GM18520 (cell line): ENCODE data around the gene PPP1R15B.
A peak's percentile ranks its signal among the peaks of the same experiment; 100 is the strongest.

Experiments
- ATAC-seq: cut with Tn5 transposase; IDR thresholded peaks from one replicate; pipeline ENCODE4 v1.9.1; 2021; ENCODE audit not compliant: unreplicated experiment

The PPP1R15B gene

GRCh38 chr1:204401730-204402129 is 9.9 kb downstream of the PPP1R15B start:
- no peak for ATAC-seq

GRCh38 chr1:204400882-204401510 is 10.6 kb downstream of the PPP1R15B start:
- ATAC-seq = no peak

DNA sequence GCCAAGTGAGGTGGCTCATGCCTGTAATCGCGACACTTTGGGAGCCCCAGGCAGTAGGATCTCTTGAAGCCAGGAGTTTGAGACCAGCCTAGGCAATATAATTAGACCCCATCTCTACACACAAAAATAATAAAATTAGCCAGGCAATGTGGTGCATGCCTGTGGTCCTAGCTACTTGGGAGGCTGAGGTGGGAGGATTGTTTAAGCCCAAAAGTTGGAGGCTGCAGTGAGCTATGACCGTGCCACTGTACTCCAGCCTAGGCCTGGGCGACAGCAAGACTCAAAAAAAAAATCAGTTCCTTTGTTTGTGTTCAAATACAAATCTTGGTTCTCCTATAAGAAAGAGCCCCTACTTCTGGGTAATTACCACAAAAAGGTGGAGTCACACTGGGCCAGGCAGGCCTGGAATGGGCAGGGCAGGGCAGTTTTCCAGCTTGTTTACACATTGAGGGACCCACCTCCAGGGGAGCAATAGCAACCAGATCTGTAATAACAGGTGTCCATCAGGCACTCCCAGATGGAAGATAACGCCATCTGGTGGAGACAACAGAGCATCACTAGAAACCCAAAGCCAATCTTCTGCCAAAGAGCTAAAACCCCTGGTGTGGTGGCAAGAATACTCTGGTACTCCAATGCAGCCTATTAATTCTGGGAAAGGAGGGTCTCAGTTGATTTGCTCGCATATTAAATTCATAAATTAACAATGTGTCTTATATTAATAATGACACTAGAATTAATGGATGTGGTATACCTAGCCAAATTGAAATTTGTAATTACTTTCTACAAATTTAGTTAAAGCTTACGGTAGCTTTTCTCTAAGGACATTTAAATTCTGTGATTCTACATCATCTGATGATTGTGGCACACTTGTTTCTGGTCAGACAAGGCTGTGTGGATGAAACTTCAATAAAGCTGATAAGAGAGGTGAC is 13.2 kb downstream of the PPP1R15B start:
- peak; percentile 58 for ATAC-seq

DNA sequence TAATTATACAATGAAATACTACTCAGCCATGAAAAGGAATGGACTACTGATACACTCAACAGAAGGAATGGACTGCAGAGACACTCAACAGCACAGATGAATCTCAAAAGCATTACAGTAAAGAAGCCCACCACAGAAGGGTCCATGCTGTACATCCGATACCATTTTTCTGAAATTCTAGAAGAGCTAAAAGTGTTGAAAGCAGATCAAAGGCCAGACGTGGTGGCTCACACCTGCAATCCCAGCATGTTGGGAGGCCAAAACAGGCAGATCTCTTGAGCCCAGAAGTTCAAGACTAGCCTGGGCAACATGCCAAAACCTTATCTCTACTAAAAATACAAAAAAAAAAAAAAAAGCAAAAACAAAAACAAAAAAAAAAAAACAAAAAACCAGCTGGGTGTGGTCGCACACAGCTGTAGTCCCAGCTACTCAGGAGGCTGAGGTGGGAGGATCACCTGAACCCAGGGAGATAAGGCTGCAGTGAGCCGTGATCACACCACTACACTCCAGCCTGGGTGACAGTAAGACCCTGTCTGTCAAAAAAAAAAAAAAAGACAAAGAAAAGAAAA is 15.5 kb downstream of the PPP1R15B start:
- no peak for ATAC-seq

DNA sequence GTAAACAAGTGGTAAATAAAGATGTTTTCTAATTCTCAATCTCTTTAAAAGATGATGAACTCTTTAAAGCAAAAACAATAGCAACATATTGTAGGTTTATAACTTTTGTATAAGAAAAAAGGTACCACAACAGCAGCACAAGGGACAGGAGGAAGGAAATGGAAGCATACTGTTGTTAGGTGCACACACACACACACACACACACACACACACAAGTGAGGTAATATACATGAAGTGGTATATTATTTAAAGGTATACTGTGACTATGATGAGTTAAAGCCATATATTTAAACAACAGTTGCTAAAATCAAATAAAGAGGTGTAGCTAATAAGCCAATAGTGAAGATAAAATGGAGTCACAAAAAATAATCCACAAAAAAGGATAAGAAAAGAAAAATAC is 20.0 kb downstream of the PPP1R15B start:
- ATAC-seq = no peak

GRCh38 chr1:204390751-204391466 is 20.7 kb downstream of the PPP1R15B start:
- ATAC-seq = no peak

- no peak for ATAC-seq
Measured at GRCh38 chr1:204385727-204386126, 25.9 kb downstream of the PPP1R15B start.

- ATAC-seq = no peak
Measured at GRCh38 chr1:204384636-204385352, 26.8 kb downstream of the PPP1R15B start.

DNA sequence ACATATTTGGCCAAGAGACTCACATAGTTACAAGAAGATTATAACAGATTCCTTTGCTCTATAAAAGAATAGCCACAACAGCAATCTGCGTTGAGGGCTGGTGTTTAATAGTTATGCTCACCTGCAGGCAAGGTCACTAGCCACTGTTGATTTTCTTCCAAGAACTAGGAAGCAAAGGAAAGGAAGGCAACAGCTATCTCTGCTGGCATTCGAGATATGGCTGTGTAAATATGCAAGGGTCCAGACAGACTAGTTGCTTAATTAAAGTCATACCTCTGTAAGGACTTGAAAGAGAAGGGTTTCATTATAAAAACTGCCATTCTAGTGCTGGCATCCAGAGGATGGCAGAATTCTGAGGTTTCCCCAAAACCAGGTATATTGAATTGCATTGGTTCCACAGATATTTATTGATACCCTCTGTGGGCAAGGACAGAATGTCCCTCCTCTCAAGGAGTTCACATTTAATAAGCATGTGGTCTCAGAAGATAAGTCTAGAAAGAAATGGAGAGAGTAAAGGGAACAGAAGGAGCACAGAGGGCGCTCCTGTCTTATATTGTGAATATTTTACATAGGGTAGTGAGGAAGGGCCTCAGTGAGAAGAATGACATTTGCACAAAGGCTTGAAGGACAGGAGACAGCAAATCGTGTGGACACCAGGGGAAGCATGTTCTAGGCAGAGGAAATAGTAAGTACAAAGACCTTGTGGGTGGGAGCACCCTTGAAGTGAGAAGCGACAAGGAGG is 28.3 kb downstream of the PPP1R15B start:
- ATAC-seq = no peak

GRCh38 chr1:204382714-204383083 is 28.9 kb downstream of the PPP1R15B start:
- no peak for ATAC-seq

DNA sequence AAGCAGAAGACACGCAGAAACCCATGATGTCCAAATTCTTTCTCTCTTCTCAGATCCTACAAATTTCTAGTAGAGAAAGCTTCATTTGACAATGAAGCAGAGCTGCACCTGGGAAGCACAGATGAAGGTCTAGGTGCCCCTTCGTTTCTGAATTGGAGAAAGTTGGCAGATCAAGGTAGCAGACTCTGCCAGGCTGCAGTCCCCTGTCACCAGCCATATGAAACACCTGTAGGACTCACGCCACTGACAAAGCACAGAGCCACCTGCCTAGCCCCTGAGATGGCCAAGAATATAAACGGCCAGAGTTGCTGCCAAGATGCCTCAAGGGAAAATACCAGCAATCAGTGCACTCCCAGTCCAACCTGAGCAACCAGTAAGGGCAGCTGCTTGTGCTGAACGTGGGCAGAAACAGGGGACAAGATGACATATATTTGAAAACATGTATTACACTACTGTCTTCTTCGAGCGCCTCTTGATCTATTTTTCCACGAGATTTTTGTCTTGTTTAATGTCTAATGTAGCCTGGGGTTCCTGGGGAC is 31.3 kb downstream of the PPP1R15B start:
- no peak for ATAC-seq

- ATAC-seq = no peak
Measured at GRCh38 chr1:204377800-204378668, 33.6 kb downstream of the PPP1R15B start.

DNA sequence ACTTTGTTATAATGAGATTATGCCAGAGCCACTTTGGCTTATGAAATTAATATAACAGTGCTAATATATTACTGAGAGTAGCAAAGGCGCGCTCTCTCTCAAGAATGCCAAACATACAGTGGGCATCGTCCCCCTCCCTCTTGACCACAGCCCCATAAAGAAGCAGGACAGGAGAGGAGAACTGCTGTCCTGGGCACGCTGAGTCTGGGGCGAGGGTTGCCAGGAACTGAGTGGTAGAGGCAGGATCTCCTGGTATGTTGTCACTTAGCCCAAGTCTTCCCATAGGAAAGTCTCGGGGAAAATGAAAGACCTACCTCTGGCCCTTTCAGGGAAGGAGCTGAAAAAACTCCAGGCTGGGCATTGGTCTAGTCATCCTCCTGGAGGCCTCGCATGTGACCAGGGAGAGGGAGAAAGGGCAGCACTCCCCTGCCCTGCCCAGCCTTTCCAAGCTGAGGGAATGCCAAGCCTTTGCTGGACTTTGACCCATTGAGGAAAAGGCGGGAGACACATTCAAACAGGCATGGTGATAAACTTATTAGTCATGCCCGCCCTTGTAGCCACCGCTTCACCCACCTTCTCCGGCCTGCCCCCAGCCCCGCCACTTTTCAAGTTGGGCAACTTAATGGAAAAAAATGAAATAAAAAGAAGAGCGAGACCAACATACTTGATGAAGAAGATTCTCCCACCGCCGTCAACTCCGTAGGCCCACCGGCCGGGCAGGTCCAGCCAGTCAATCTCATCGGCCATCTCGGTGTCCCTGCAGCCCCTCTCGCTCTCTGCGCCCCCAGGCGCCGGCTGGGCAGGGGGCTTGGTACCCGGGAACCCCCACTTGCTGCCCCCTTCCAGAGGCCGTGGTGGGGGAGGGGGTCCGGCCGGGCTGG is 34.5 kb downstream of the PPP1R15B start:
- no peak for ATAC-seq

GRCh38 chr1:204376465-204376864 is 35.2 kb downstream of the PPP1R15B start:
- ATAC-seq = no peak

- no peak for ATAC-seq
Measured at GRCh38 chr1:204373911-204374310, 37.7 kb downstream of the PPP1R15B start.

GRCh38 chr1:204370176-204370575 is 41.4 kb downstream of the PPP1R15B start:
- no peak for ATAC-seq

- ATAC-seq = no peak
Measured at GRCh38 chr1:204368996-204369726, 42.5 kb downstream of the PPP1R15B start.
